ENCODE measurements around the gene PTPRN2.
"Not testable (repeated sequence)": the region's sequence is repeated elsewhere in the genome, so short reads cannot be mapped to it uniquely, and the experiment has no call there.

PTPRN2 gene

GRCh38 chr7:157500171-157500960 lies 1087.3 kb downstream of the PTPRN2 start:
- no peak for DNase-seq

GRCh38 chr7:157499835-157500153 lies 1087.8 kb downstream of the PTPRN2 start:
- DNase-seq, result no peak

- DNase-seq, result no peak
Observed at GRCh38 chr7:157499121-157499834, 1088.3 kb downstream of the PTPRN2 start.

- DNase-seq, result no peak
Observed at GRCh38 chr7:157498657-157499056, 1089.0 kb downstream of the PTPRN2 start.

- no peak for DNase-seq
Observed at GRCh38 chr7:157497744-157498651, 1089.6 kb downstream of the PTPRN2 start.

- DNase-seq, result no peak
Observed at GRCh38 chr7:157497367-157497743, 1090.3 kb downstream of the PTPRN2 start.

- DNase-seq, result no peak
Observed at GRCh38 chr7:157496416-157497275, 1091.0 kb downstream of the PTPRN2 start.

- peak; percentile 35 for DNase-seq
Observed at GRCh38 chr7:157495594-157495993, 1092.0 kb downstream of the PTPRN2 start.

- DNase-seq, result peak; percentile 68
Observed at GRCh38 chr7:157495177-157495553, 1092.5 kb downstream of the PTPRN2 start.

- no peak for DNase-seq
Observed at GRCh38 chr7:157494506-157495176, 1093.0 kb downstream of the PTPRN2 start.

- DNase-seq, result no peak
Observed at GRCh38 chr7:157493776-157494175, 1093.8 kb downstream of the PTPRN2 start.

GRCh38 chr7:157493017-157493416 lies 1094.6 kb downstream of the PTPRN2 start:
- DNase-seq, result no peak

- DNase-seq, result peak; percentile 89
Observed at GRCh38 chr7:157490465-157490912, 1097.1 kb downstream of the PTPRN2 start.

GRCh38 chr7:157489870-157490269 lies 1097.8 kb downstream of the PTPRN2 start:
- not testable (repeated sequence) for DNase-seq

Data from activated CD4-positive, alpha-beta T cell treated with anti-CD3 and anti-CD28 coated beads, Interleukin-2, Interleukin-6, amounts not matched to agents 100 ng/mL and 50 ng/mL, durations not matched to agents 16 hours and 8 hours (primary cell).